ENCODE results near the gene FAM50A. TPM values are rescaled to one million over a fixed set of nuclear protein-coding genes. Genes with fewer than 3 reads are reported as not detected.

Gene FAM50A
- total RNA-seq, 1 donor from 2014 or later: 77.5 TPM

- DNase-seq: no peak
- TF ChIP-seq CTCF (IDR thresholded peaks at IDR 0.05): no peak
- no peak overlapping the region for H3K27ac ChIP-seq
- H3K4me1 ChIP-seq: peaks cover 23% of the 10 kb centered on the region
- no peaks in the 10 kb centered on the region for H3K27me3 ChIP-seq (ENCODE audit: low read depth)
- H3K4me3 ChIP-seq: no peak overlapping the region
- no peak for ATAC-seq
- H3K36me3 ChIP-seq: peaks cover 35% of the 10 kb centered on the region
- no peaks in the 10 kb centered on the region for H3K9me3 ChIP-seq
- intact Hi-C loops (cut with DNase I): no loop called here
Measured at GRCh38 chrX:154430479-154430878, 13.5 kb upstream of the FAM50A start.

GRCh38 chrX:154430916-154431315 lies 13.0 kb upstream of the FAM50A start:
- intact Hi-C loops (cut with DNase I): no loop called here
- Histone ChIP-seq H3K4me3 (peak overlapping the region; percentile 11), H3K4me1 (peaks cover 23% of the 10 kb centered on the region), H3K27ac (no peak overlapping the region), H3K36me3 (peaks cover 35% of the 10 kb centered on the region), H3K27me3 (ENCODE audit: low read depth) (no peaks in the 10 kb centered on the region), H3K9me3 (no peaks in the 10 kb centered on the region)
- TF ChIP-seq CTCF (IDR thresholded peaks at IDR 0.05): no peak
- DNase-seq: peak; percentile 64
- ATAC-seq: peak in 1 of 2 donors; percentile 4

GRCh38 chrX:154431341-154431740 lies 12.6 kb upstream of the FAM50A start:
- DNase-seq (peak; percentile 75), ATAC-seq (peak; percentile 6 to 40)
- Histone ChIP-seq H3K27me3 (ENCODE audit: low read depth) (no peaks in the 10 kb centered on the region), H3K9me3 (no peaks in the 10 kb centered on the region), H3K27ac (no peak overlapping the region), H3K4me3 (peak overlapping the region; percentile 11), H3K36me3 (peaks cover 35% of the 10 kb centered on the region), H3K4me1 (peaks cover 25% of the 10 kb centered on the region)
- TF ChIP-seq CTCF (IDR thresholded peaks at IDR 0.05): no peak
- intact Hi-C loops (cut with DNase I): no loop called here

GRCh38 chrX:154432210-154432609 lies 11.7 kb upstream of the FAM50A start:
- TF ChIP-seq CTCF (IDR thresholded peaks at IDR 0.05): no peak
- Histone ChIP-seq H3K36me3 (peaks cover 35% of the 10 kb centered on the region), H3K9me3 (no peaks in the 10 kb centered on the region), H3K4me3 (no peak overlapping the region), H3K27me3 (ENCODE audit: low read depth) (no peaks in the 10 kb centered on the region), H3K4me1 (peaks cover 23% of the 10 kb centered on the region), H3K27ac (no peak overlapping the region)
- intact Hi-C loops (cut with DNase I): no loop called here
- DNase-seq (no peak), ATAC-seq (no peak)

GRCh38 chrX:154433605-154434004 lies 10.3 kb upstream of the FAM50A start:
- Histone ChIP-seq H3K9me3 (no peaks in the 10 kb centered on the region), H3K4me3 (no peak overlapping the region), H3K27me3 (ENCODE audit: low read depth) (no peaks in the 10 kb centered on the region), H3K27ac (no peak overlapping the region), H3K36me3 (peaks cover 35% of the 10 kb centered on the region), H3K4me1 (peaks cover 21% of the 10 kb centered on the region)
- DNase-seq: no peak
- no peak for ATAC-seq
- TF ChIP-seq CTCF (IDR thresholded peaks at IDR 0.05): no peak
- intact Hi-C loops (cut with DNase I): no loop called here

All from lower lobe of right lung (tissue), 2 donors.